Measurements from ENCODE around the gene STAM.
A peak's percentile ranks its signal among the peaks of the same experiment; 100 is the strongest.

Gene STAM

GRCh38 chr10:17633353-17633752 is 10.6 kb upstream of the STAM start:
- ATAC-seq, result no peak
- H3K4me3 Mint-ChIP-seq, result no peak overlapping the region
- no peaks in the 10 kb centered on the region for H3K9me3 Mint-ChIP-seq
- no peaks in the 10 kb centered on the region for H3K27me3 Mint-ChIP-seq
- peaks cover 11% of the 10 kb centered on the region for H3K4me1 Mint-ChIP-seq
- no peaks in the 10 kb centered on the region for H3K36me3 Mint-ChIP-seq
- H3K27ac Mint-ChIP-seq, result no peak overlapping the region

GRCh38 chr10:17637869-17638268 is 6.1 kb upstream of the STAM start:
- Mint-ChIP-seq H3K27ac (no peak overlapping the region), H3K36me3 (peaks cover 12% of the 10 kb centered on the region), H3K9me3 (no peaks in the 10 kb centered on the region), H3K4me3 (no peak overlapping the region), H3K27me3 (no peaks in the 10 kb centered on the region), H3K4me1 (peaks cover under 1% of the 10 kb centered on the region)
- no peak for ATAC-seq

GRCh38 chr10:17640331-17640816 is 3.6 kb upstream of the STAM start:
- Mint-ChIP-seq H3K4me1 (peaks cover 12% of the 10 kb centered on the region), H3K27me3 (no peaks in the 10 kb centered on the region), H3K4me3 (no peak overlapping the region), H3K36me3 (peaks cover 12% of the 10 kb centered on the region), H3K27ac (no peak overlapping the region), H3K9me3 (no peaks in the 10 kb centered on the region)
- ATAC-seq, result no peak

- no peaks in the 10 kb centered on the region for H3K27me3 Mint-ChIP-seq
- H3K27ac Mint-ChIP-seq, result peak overlapping the region; percentile 100
- H3K9me3 Mint-ChIP-seq, result no peaks in the 10 kb centered on the region
- peaks cover 30% of the 10 kb centered on the region for H3K36me3 Mint-ChIP-seq
- H3K4me1 Mint-ChIP-seq, result peaks cover 38% of the 10 kb centered on the region
- peak overlapping the region; percentile 96 for H3K4me3 Mint-ChIP-seq
- ATAC-seq, result peak; percentile 31
Measured at GRCh38 chr10:17643339-17643754, 604 bp upstream of the STAM start.

- peak overlapping the region; percentile 96 for H3K4me3 Mint-ChIP-seq
- ATAC-seq, result peak; percentile 6
- H3K9me3 Mint-ChIP-seq, result no peaks in the 10 kb centered on the region
- H3K4me1 Mint-ChIP-seq, result peaks cover 49% of the 10 kb centered on the region
- H3K27me3 Mint-ChIP-seq, result no peaks in the 10 kb centered on the region
- H3K36me3 Mint-ChIP-seq, result peaks cover 39% of the 10 kb centered on the region
- peak overlapping the region; percentile 100 for H3K27ac Mint-ChIP-seq
Measured at GRCh38 chr10:17644485-17644943, 563 bp downstream of the STAM start.

GRCh38 chr10:17645621-17646345 is 1.8 kb downstream of the STAM start:
- ATAC-seq, result no peak
- H3K36me3 Mint-ChIP-seq, result peaks cover 39% of the 10 kb centered on the region
- no peaks in the 10 kb centered on the region for H3K9me3 Mint-ChIP-seq
- H3K27ac Mint-ChIP-seq, result peak overlapping the region; percentile 100
- H3K4me1 Mint-ChIP-seq, result peaks cover 53% of the 10 kb centered on the region
- no peaks in the 10 kb centered on the region for H3K27me3 Mint-ChIP-seq
- H3K4me3 Mint-ChIP-seq, result peak overlapping the region; percentile 96

- H3K4me3 Mint-ChIP-seq, result peak overlapping the region; percentile 65
- no peaks in the 10 kb centered on the region for H3K9me3 Mint-ChIP-seq
- no peaks in the 10 kb centered on the region for H3K27me3 Mint-ChIP-seq
- peaks cover 48% of the 10 kb centered on the region for H3K36me3 Mint-ChIP-seq
- peaks cover 62% of the 10 kb centered on the region for H3K4me1 Mint-ChIP-seq
- no peak for ATAC-seq
- H3K27ac Mint-ChIP-seq, result peak overlapping the region; percentile 86
Measured at GRCh38 chr10:17647326-17647725, 3.4 kb downstream of the STAM start.

GRCh38 chr10:17648243-17649035 is 4.5 kb downstream of the STAM start:
- Mint-ChIP-seq H3K36me3 (peaks cover 57% of the 10 kb centered on the region), H3K27ac (peak overlapping the region; percentile 86), H3K4me1 (peaks cover 62% of the 10 kb centered on the region), H3K4me3 (peak overlapping the region; percentile 10), H3K9me3 (no peaks in the 10 kb centered on the region), H3K27me3 (no peaks in the 10 kb centered on the region)
- ATAC-seq, result peak; percentile 84

GRCh38 chr10:17649052-17649451 is 5.1 kb downstream of the STAM start:
- peaks cover 62% of the 10 kb centered on the region for H3K4me1 Mint-ChIP-seq
- H3K9me3 Mint-ChIP-seq, result no peaks in the 10 kb centered on the region
- H3K27me3 Mint-ChIP-seq, result no peaks in the 10 kb centered on the region
- ATAC-seq, result no peak
- H3K36me3 Mint-ChIP-seq, result peaks cover 63% of the 10 kb centered on the region
- H3K27ac Mint-ChIP-seq, result peak overlapping the region; percentile 86
- peak overlapping the region; percentile 47 for H3K4me3 Mint-ChIP-seq

- Mint-ChIP-seq H3K27me3 (no peaks in the 10 kb centered on the region), H3K36me3 (peaks cover 65% of the 10 kb centered on the region), H3K9me3 (no peaks in the 10 kb centered on the region), H3K4me1 (peaks cover 60% of the 10 kb centered on the region), H3K4me3 (no peak overlapping the region), H3K27ac (peak overlapping the region; percentile 86)
- no peak for ATAC-seq
Measured at GRCh38 chr10:17649836-17650235, 5.9 kb downstream of the STAM start.

GRCh38 chr10:17650416-17650815 is 6.5 kb downstream of the STAM start:
- Mint-ChIP-seq H3K27ac (no peak overlapping the region), H3K9me3 (no peaks in the 10 kb centered on the region), H3K4me1 (peaks cover 60% of the 10 kb centered on the region), H3K36me3 (peaks cover 69% of the 10 kb centered on the region), H3K27me3 (no peaks in the 10 kb centered on the region), H3K4me3 (no peak overlapping the region)
- ATAC-seq, result no peak

- peak overlapping the region; percentile 58 for H3K27ac Mint-ChIP-seq
- ATAC-seq, result no peak
- peaks cover 63% of the 10 kb centered on the region for H3K4me1 Mint-ChIP-seq
- no peaks in the 10 kb centered on the region for H3K27me3 Mint-ChIP-seq
- no peak overlapping the region for H3K4me3 Mint-ChIP-seq
- no peaks in the 10 kb centered on the region for H3K9me3 Mint-ChIP-seq
- peaks cover 71% of the 10 kb centered on the region for H3K36me3 Mint-ChIP-seq
Measured at GRCh38 chr10:17651896-17652295, 7.9 kb downstream of the STAM start.

- Mint-ChIP-seq H3K27me3 (no peaks in the 10 kb centered on the region), H3K27ac (no peak overlapping the region), H3K4me3 (no peak overlapping the region), H3K4me1 (peaks cover 63% of the 10 kb centered on the region), H3K9me3 (peaks cover under 1% of the 10 kb centered on the region), H3K36me3 (peaks cover 72% of the 10 kb centered on the region)
- no peak for ATAC-seq
Measured at GRCh38 chr10:17652585-17652984, 8.6 kb downstream of the STAM start.

GRCh38 chr10:17655009-17655408 is 11.1 kb downstream of the STAM start:
- peaks cover 68% of the 10 kb centered on the region for H3K36me3 Mint-ChIP-seq
- no peaks in the 10 kb centered on the region for H3K27me3 Mint-ChIP-seq
- peak overlapping the region; percentile 6 for H3K4me3 Mint-ChIP-seq
- peak; percentile 53 for ATAC-seq
- peaks cover 3% of the 10 kb centered on the region for H3K9me3 Mint-ChIP-seq
- peak overlapping the region; percentile 73 for H3K27ac Mint-ChIP-seq
- peaks cover 57% of the 10 kb centered on the region for H3K4me1 Mint-ChIP-seq

GRCh38 chr10:17655567-17656146 is 11.7 kb downstream of the STAM start:
- H3K4me1 Mint-ChIP-seq, result peaks cover 57% of the 10 kb centered on the region
- peak; percentile 98 for ATAC-seq
- H3K9me3 Mint-ChIP-seq, result peaks cover 3% of the 10 kb centered on the region
- H3K36me3 Mint-ChIP-seq, result peaks cover 61% of the 10 kb centered on the region
- H3K27me3 Mint-ChIP-seq, result no peaks in the 10 kb centered on the region
- peak overlapping the region; percentile 73 for H3K27ac Mint-ChIP-seq
- H3K4me3 Mint-ChIP-seq, result peak overlapping the region; percentile 58

Measured in stimulated activated memory B cell treated with anti-CD40 and anti-IgM and Interleukin-4, amounts not matched to agents 10 μg/mL and 1 μg/mL and 100 μg/mL, for 72 hours (primary cell).